ENCODE measurements around the gene RRP36. TPM values are rescaled to one million over a fixed set of nuclear protein-coding genes. Genes with fewer than 3 reads are reported as not detected.
A peak's percentile ranks its signal among the peaks of the same experiment; 100 is the strongest.
"Not testable (repeated sequence)": the region's sequence is repeated elsewhere in the genome, so short reads cannot be mapped to it uniquely, and the experiment has no call there.

Gene RRP36
- total and polyA plus RNA-seq, 9 of the 15 experiments (the other 6 are each of a cell fraction or from before 2014, with no cell fraction given) = 27.6 to 150 (median 114) TPM

- TF ChIP-seq AFF1 (IDR thresholded peaks at IDR 0.05; ENCODE audit: low read depth in 1 of 2, partially characterized antibody in 2 of 2) (no peak), NR2C2 (CRISPR knock-in tag; IDR thresholded peaks at IDR 0.05) (no peak), NR2C2 (tag; IDR thresholded peaks at IDR 0.05) (no peak), FUS (optimal IDR thresholded peaks at IDR 0.05; ENCODE audit: low read depth, low read length) (no peak), ZNF76 (CRISPR knock-in tag; IDR thresholded peaks at IDR 0.05; ENCODE audit: borderline replicate concordance) (no peak)
Measured at GRCh38 chr6:42993445-42993844, 28.0 kb upstream of the RRP36 start (continued).

- ChIA-PET POLR2A (interaction anchor here (0.6 to 2.3 kb wide), 4 partner anchors 10 to 1249 kb away, joined by 3 to 10 read pairs (median 6); partner anchors contain the start of genes KLHDC3, MEA1 and PEX6), CTCF (ENCODE audit: low intra/inter-chr PET ratio) (no interaction called here)
- Histone ChIP-seq H3K9ac (ENCODE audit: insufficient read depth in 1 of 2, low read depth in 2 of 2, low read length in 2 of 2) (no peak overlapping the region), H4K20me1 (replicated peaks; ENCODE audit: control insufficient read depth, insufficient read depth, low read length) (no peaks in the 10 kb centered on the region), H3K27me3 (ENCODE audit: control insufficient read depth in 2 of 2, insufficient read depth in 2 of 2, low read length in 2 of 2) (no peaks in the 10 kb centered on the region), H3K9me1 (ENCODE audit: control insufficient read depth, insufficient read depth, low read length) (no peaks in the 10 kb centered on the region), H3K4me2 (ENCODE audit: insufficient read depth, low read length) (no peak overlapping the region), H3K79me2 (ENCODE audit: control insufficient read depth, insufficient read depth, low read length) (no peaks in the 10 kb centered on the region), H3K36me3 (ENCODE audit: control insufficient read depth, insufficient read depth, low read length) (peaks cover 9% of the 10 kb centered on the region), H3K4me3 (no peak overlapping the region), H3K4me1 (replicated peaks in 1 of 2; ENCODE audit: control insufficient read depth in 2 of 2, insufficient read depth in 2 of 2, low read length in 2 of 2) (0 out of 5 replicates have a peak, but pooled peaks cover 0 to 4% of the 10 kb centered on the region in 2 experiments), H3K9me3 (replicated peaks; ENCODE audit: control insufficient read depth, insufficient read depth, low read depth, low read length) (no peaks in the 10 kb centered on the region), H3K27ac (ENCODE audit: extremely low read depth, low read depth, low read length) (no peak overlapping the region), H2AFZ (ENCODE audit: low read depth, low read length) (no peak overlapping the region)
- in situ Hi-C loops (cut with MboI) (no loop called here), intact Hi-C loops (cut with micrococcal nuclease) (no loop called here)
- FAIRE-seq (no peak), DNase-seq (ENCODE audit: extremely low read depth in 1 of 4, low spot score in 3 of 4) (no peak), ATAC-seq (no peak)
- BruUV-seq (replicated peaks) = no TSS peak
- TF ChIP-seq CTCF (IDR thresholded peaks at IDR 0.05 in 2 of 3, conservative IDR thresholded peaks at IDR 0.05 in 1 of 3; ENCODE audit: insufficient read depth in 2 of 3, low read depth in 1 of 3, low read length in 3 of 3) (0 out of 6 replicates have a peak, but pooled peaks of 1 of the 3 experiments have one; percentile 3), ZNF57 (CRISPR knock-in tag; IDR thresholded peaks at IDR 0.05) (no peak)
Measured at GRCh38 chr6:42996513-42996912, 24.9 kb upstream of the RRP36 start.

GRCh38 chr6:42998205-42998604, 23.2 kb upstream of the RRP36 start:
- H4K20me1 ChIP-seq (replicated peaks; ENCODE audit: control insufficient read depth, insufficient read depth, low read length); H3K9me1 ChIP-seq (ENCODE audit: control insufficient read depth, insufficient read depth, low read length); H3K4me2 ChIP-seq (ENCODE audit: insufficient read depth, low read length); BruUV-seq (replicated peaks); DNase-seq (ENCODE audit: extremely low read depth in 1 of 4, low spot score in 3 of 4); H3K36me3 ChIP-seq (ENCODE audit: control insufficient read depth, insufficient read depth, low read length); H3K79me2 ChIP-seq (ENCODE audit: control insufficient read depth, insufficient read depth, low read length); H3K9ac ChIP-seq (ENCODE audit: insufficient read depth in 1 of 2, low read depth in 2 of 2, low read length in 2 of 2); H3K27me3 ChIP-seq (ENCODE audit: control insufficient read depth in 2 of 2, insufficient read depth in 2 of 2, low read length in 2 of 2); in situ Hi-C loops (cut with MboI); H2AFZ ChIP-seq (ENCODE audit: low read depth, low read length); H3K9me3 ChIP-seq (replicated peaks; ENCODE audit: control insufficient read depth, insufficient read depth, low read depth, low read length); intact Hi-C loops (cut with micrococcal nuclease); CTCF ChIA-PET (ENCODE audit: low intra/inter-chr PET ratio); ATAC-seq; H3K27ac ChIP-seq (ENCODE audit: extremely low read depth, low read depth, low read length); H3K4me3 ChIP-seq; H3K4me1 ChIP-seq (replicated peaks in 1 of 2; ENCODE audit: control insufficient read depth in 2 of 2, insufficient read depth in 2 of 2, low read length in 2 of 2); FAIRE-seq: not testable (repeated sequence)
- POLR2A ChIA-PET = interaction anchor here (0.8 to 2.4 kb wide), 2 partner anchors 10 to 15 kb away, joined by 3 to 12 read pairs; partner anchors contain the start of gene MEA1
- 91% methylated on average over 9 of the region's 9 CpGs for WGBS (ENCODE audit: insufficient coverage, low coverage, missing lambda C conversion rate)

Data from K562 (cell line).